ENCODE results near the gene CBARP.

GRCh38 chr19:1182727-1183126, 55.1 kb downstream of the CBARP start:
- TF ChIP-seq SIN3A (IDR thresholded peaks at IDR 0.05; ENCODE audit: borderline replicate concordance, insufficient read depth, low read length) (no peak), POLR2AphosphoS5 (IDR thresholded peaks at IDR 0.05; ENCODE audit: low read depth, low read length) (no peak), REST (IDR thresholded peaks at IDR 0.05; ENCODE audit: insufficient read depth in 1 of 2, low read depth in 2 of 2, low read length in 2 of 2) (no peak)

Data from PFSK-1 (cell line).